Measurements from ENCODE around the gene PDS5B.
"Not testable (repeated sequence)": the region's sequence is repeated elsewhere in the genome, so short reads cannot be mapped to it uniquely, and the experiment has no call there.

The PDS5B gene

DNA sequence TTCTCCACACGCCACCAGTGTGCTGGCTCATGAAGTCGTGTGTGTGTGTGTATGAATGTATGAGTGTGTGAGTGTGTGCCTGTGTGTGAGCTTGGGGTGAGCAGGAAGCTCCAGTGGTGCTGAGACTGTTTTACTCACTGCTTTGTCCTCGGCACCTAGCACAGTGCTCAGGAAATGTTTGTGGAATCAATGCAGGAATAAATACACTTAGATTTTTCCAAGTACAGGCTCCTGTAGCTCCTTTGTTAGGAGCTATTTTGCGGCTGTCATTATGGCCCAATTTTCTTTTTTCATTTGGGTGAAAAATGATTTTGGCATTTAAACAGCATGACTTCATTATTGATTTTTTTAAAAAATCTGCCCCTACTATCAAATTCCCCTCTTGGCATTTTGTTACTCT is 236.5 kb downstream of the PDS5B start:
- Histone ChIP-seq H3K27me3 (ENCODE audit: control insufficient read depth in 1 of 2, insufficient read depth in 2 of 2, low read length in 2 of 2) (no peaks in the 10 kb centered on the region), H3K36me3 (ENCODE audit: insufficient read depth, low read length) (no peaks in the 10 kb centered on the region), H3K27ac (ENCODE audit: low read depth, low read length) (no peak overlapping the region), H3K4me3 (ENCODE audit: low read depth in 1 of 2, low read length in 2 of 2) (no peak overlapping the region), H3K9me3 (ENCODE audit: low read length) (no peaks in the 10 kb centered on the region), H3K4me1 (ENCODE audit: insufficient read depth, low read length) (peaks cover 6% of the 10 kb centered on the region), H3K9ac (ENCODE audit: low read length) (no peak overlapping the region)

DNA sequence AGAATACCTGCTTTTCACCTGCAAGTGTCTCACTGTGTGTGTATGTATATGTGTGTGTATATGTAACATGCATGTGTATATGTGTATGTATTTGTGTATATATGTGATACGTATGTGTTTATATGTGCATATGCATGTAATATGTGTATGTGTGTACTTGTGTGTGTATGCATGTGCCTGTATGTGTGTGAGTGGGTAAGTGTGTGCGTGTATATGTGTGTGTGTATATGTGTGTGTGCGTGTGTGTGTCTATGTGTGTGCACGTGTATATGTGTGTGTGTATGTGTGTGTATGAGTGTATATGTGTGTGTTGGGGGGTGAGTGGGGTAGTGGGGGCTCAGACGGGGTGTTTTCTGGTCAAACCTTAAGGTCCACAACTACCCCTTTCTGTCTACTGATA is 237.3 kb downstream of the PDS5B start:
- H3K9me3 ChIP-seq (ENCODE audit: low read length): no peaks in the 10 kb centered on the region
- H3K4me1 ChIP-seq (ENCODE audit: insufficient read depth, low read length): peaks cover 6% of the 10 kb centered on the region
- no peak overlapping the region for H3K4me3 ChIP-seq (ENCODE audit: low read depth in 1 of 2, low read length in 2 of 2)
- no peak overlapping the region for H3K27ac ChIP-seq (ENCODE audit: low read depth, low read length)
- H3K27me3 ChIP-seq (ENCODE audit: control insufficient read depth in 1 of 2, insufficient read depth in 2 of 2, low read length in 2 of 2): no peaks in the 10 kb centered on the region
- H3K9ac ChIP-seq (ENCODE audit: low read length): no peak overlapping the region
- no peaks in the 10 kb centered on the region for H3K36me3 ChIP-seq (ENCODE audit: insufficient read depth, low read length)

DNA sequence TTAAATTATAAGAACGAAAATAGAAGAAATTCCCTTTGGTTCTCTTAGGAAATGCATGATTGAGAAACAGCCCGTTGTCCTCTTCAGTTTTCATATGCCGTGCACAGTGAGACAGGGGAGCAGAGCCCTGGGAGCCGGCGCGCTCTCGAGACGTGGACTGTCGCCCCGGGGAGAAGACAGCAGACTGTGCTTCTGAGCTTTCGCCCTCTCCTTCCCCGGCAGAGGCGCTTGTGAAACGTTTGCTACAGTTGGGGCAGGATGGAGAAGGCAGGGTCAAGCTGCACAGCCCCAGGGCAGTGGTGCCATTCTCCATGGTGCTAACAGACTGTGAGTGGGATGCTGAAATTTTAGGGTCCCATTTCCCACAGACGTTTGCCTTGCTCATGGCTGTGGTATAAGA is 237.8 kb downstream of the PDS5B start:
- H3K9me3 ChIP-seq (ENCODE audit: low read length): no peaks in the 10 kb centered on the region
- H3K36me3 ChIP-seq (ENCODE audit: insufficient read depth, low read length): no peaks in the 10 kb centered on the region
- H3K4me3 ChIP-seq (ENCODE audit: low read depth in 1 of 2, low read length in 2 of 2): no peak overlapping the region
- no peak overlapping the region for H3K9ac ChIP-seq (ENCODE audit: low read length)
- no peaks in the 10 kb centered on the region for H3K27me3 ChIP-seq (ENCODE audit: control insufficient read depth in 1 of 2, insufficient read depth in 2 of 2, low read length in 2 of 2)
- H3K27ac ChIP-seq (ENCODE audit: low read depth, low read length): no peak overlapping the region
- H3K4me1 ChIP-seq (ENCODE audit: insufficient read depth, low read length): peaks cover 6% of the 10 kb centered on the region

DNA sequence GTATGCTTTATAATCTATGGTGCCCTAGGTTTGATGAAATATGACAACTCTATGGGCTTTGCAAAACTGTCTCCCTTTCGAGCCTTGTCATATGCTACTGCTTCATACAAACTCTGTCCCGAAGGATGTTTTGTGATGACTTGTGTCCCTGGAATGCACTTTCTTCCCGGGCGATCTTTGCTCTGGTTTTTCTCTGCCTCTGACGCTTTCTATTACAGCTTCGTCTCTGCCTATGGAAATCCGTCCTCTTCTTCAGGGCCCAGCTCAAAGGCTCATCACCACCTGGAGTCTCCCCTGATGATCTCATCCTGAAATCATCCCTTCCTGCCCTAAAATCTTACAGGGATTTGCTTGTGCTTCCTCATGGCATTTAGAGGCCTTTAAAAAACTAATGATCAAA is 238.4 kb downstream of the PDS5B start:
- Histone ChIP-seq H3K27ac (ENCODE audit: low read depth, low read length) (no peak overlapping the region), H3K4me3 (ENCODE audit: low read depth in 1 of 2, low read length in 2 of 2) (no peak overlapping the region), H3K36me3 (ENCODE audit: insufficient read depth, low read length) (no peaks in the 10 kb centered on the region), H3K9me3 (ENCODE audit: low read length) (no peaks in the 10 kb centered on the region), H3K9ac (ENCODE audit: low read length) (no peak overlapping the region), H3K27me3 (ENCODE audit: control insufficient read depth in 1 of 2, insufficient read depth in 2 of 2, low read length in 2 of 2) (no peaks in the 10 kb centered on the region), H3K4me1 (ENCODE audit: insufficient read depth, low read length) (peaks cover 6% of the 10 kb centered on the region)

DNA sequence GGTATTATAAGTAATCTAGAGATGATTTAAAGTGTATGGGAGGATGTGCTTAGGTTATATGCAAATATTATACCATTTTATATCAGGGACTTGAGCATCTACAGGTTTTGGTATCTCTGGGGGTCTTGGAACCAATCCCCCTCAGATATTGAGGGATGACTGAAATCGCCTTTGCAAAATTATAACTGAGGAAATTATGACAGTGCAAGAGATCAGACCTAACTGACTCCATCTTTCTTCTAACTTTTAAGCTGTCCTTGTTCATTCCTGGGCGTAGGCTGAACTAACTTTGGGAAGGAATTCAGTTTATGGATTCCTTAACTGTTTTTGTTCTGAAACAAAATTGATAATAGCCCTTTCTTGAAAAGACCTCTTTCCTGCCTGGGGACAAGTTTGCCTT is 239.2 kb downstream of the PDS5B start:
- Histone ChIP-seq H3K27me3 (ENCODE audit: control insufficient read depth in 1 of 2, insufficient read depth in 2 of 2, low read length in 2 of 2) (no peaks in the 10 kb centered on the region), H3K4me3 (ENCODE audit: low read depth in 1 of 2, low read length in 2 of 2) (no peak overlapping the region), H3K36me3 (ENCODE audit: insufficient read depth, low read length) (no peaks in the 10 kb centered on the region), H3K4me1 (ENCODE audit: insufficient read depth, low read length) (peaks cover 6% of the 10 kb centered on the region), H3K9me3 (ENCODE audit: low read length) (no peaks in the 10 kb centered on the region), H3K27ac (ENCODE audit: low read depth, low read length) (no peak overlapping the region), H3K9ac (ENCODE audit: low read length) (no peak overlapping the region)

DNA sequence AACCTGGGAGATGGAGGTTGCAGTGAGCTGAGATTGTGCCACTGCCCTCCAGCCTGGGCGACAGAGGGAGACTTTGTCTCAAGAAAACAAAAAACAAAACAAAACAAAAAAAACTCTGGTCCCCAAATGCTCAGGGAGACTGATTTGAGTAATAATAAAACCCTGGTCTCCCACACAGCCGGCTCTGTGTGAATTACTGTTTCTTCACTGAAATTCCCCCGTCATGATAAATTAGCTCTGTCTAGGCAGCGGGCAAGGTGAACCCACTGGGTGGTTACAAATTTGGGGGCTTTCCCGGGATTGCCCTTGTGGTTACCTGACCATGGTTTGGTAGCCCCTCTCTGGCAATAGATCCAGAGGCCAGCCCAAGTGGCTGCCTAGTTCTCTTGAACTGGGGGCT is 240.1 kb downstream of the PDS5B start:
- not testable (repeated sequence) for H3K27ac ChIP-seq (ENCODE audit: low read depth, low read length); H3K27me3 ChIP-seq (ENCODE audit: control insufficient read depth in 1 of 2, insufficient read depth in 2 of 2, low read length in 2 of 2); H3K36me3 ChIP-seq (ENCODE audit: insufficient read depth, low read length); H3K4me1 ChIP-seq (ENCODE audit: insufficient read depth, low read length); H3K9me3 ChIP-seq (ENCODE audit: low read length); H3K9ac ChIP-seq (ENCODE audit: low read length); H3K4me3 ChIP-seq (ENCODE audit: low read depth in 1 of 2, low read length in 2 of 2)

Data from muscle layer of colon (tissue), 2 donors.